ENCODE data around the gene KRTAP5-9.

KRTAP5-9 gene

DNA sequence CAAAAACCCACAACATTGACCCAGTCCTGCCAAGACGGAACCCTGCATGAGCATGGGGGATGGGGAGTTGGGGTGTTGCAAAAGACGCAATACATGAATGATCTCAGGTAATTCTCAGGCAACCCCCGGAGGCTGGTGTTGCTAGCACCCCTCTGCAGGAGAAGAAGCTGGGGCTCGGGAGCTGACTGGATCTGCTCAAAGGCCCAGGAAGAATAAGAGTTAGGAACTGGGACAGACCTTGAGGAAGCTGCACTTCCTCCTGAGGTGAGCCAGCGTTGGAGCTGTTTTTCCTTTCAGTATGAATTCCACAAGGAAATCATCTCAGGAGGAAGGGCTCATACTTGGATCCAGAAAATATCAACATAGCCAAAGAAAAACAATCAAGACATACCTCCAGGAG, at the start of gene KRTAP5-9:
TSS of gene KRTAP5-9 (plus strand) at position 301 of the 400 bp plus-strand sequence. CDS start 238 bp downstream, outside the sequence.
- TF ChIP-seq, protein P1, sequence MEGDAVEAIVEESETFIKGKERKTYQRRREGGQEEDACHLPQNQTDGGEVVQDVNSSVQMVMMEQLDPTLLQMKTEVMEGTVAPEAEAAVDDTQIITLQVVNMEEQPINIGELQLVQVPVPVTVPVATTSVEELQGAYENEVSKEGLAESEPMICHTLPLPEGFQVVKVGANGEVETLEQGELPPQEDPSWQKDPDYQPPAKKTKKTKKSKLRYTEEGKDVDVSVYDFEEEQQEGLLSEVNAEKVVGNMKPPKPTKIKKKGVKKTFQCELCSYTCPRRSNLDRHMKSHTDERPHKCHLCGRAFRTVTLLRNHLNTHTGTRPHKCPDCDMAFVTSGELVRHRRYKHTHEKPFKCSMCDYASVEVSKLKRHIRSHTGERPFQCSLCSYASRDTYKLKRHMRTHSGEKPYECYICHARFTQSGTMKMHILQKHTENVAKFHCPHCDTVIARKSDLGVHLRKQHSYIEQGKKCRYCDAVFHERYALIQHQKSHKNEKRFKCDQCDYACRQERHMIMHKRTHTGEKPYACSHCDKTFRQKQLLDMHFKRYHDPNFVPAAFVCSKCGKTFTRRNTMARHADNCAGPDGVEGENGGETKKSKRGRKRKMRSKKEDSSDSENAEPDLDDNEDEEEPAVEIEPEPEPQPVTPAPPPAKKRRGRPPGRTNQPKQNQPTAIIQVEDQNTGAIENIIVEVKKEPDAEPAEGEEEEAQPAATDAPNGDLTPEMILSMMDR (IDR thresholded peaks at IDR 0.05; ENCODE audit: low read depth, low read length): no peak
- DNase-seq (ENCODE audit: extremely low read depth, low read depth): no peak

DNA sequence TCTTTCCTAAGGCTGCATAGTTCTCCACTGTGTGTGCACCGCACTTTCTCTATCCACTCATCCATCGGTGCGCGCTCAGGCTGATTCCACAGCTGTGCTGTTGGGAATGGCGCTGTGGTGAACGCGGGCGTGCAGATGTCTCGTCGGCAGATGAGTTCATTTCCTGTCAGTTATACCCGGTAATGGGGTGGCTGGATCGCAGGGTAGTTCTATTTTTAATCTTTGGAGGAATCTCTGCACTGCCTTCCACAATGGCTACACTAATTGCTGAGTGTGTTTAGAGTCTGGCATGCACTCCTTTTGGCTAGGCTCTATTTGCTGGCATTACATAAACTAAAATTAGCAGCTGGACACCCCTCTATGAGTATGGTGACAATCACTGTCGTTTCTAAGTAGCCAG, 49.1 kb upstream of the KRTAP5-9 start:
- no peak for DNase-seq (ENCODE audit: extremely low read depth, low read depth)
- TF ChIP-seq, protein P1 (IDR thresholded peaks at IDR 0.05; ENCODE audit: low read depth, low read length): no peak

DNA sequence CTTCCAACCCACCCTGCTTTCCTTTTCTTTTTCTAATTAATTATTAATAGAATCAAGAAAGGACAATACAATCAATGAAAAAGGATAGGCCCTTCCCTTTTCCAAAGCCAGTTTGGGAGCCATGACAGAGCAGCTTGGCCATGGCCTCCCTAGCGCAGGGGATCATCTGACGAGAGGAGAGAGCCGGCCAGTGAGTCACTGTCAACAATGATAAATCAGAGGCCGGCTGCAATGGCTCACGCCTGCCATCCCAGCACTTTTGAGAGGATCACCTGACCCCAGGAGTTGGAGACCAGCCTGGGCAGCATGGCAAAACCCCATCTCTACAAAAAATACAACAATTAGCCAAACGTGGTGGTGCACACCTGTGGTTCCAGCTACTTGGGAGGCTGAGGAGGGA, 48.7 kb upstream of the KRTAP5-9 start:
- TF ChIP-seq, protein P1 (IDR thresholded peaks at IDR 0.05; ENCODE audit: low read depth, low read length): no peak
- DNase-seq (ENCODE audit: extremely low read depth, low read depth): no peak

GRCh38 chr11:71500601-71501021, 47.6 kb upstream of the KRTAP5-9 start:
- TF ChIP-seq, protein P1 (IDR thresholded peaks at IDR 0.05; ENCODE audit: low read depth, low read length): no peak
- DNase-seq (ENCODE audit: extremely low read depth, low read depth): no peak

GRCh38 chr11:71501071-71501985, 46.9 kb upstream of the KRTAP5-9 start:
- DNase-seq (ENCODE audit: extremely low read depth, low read depth): no peak
- TF ChIP-seq, protein P1 (IDR thresholded peaks at IDR 0.05; ENCODE audit: low read depth, low read length): no peak

DNA sequence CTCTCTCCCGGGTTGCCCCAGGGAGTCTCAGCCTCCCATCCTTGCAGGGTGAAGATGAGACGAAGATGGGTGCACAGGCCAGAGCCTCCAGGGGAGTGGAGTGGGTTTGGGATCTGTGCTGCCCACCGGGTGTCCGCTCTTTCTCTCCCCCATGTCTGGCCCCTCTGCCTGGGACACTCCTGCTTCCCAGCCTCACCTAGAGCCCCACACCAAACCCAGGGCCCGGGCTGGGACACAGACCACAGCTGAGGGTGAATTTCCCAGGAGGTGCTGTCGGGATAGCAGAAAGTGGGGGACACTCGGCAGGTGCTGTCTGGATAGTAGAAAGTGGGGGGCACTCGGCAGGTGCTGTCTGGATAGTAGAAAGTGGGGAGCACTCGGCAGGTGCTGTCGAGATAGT, 46.2 kb upstream of the KRTAP5-9 start:
- DNase-seq (ENCODE audit: extremely low read depth, low read depth): no peak
- TF ChIP-seq, protein P1 (IDR thresholded peaks at IDR 0.05; ENCODE audit: low read depth, low read length): no peak

- DNase-seq (ENCODE audit: extremely low read depth, low read depth): no peak
- TF ChIP-seq, protein P1 (IDR thresholded peaks at IDR 0.05; ENCODE audit: low read depth, low read length): no peak
These were observed 45.3 kb upstream of the KRTAP5-9 start for GRCh38 chr11:71502871-71503435.

All from AG09319 (cell line).